OCI-LY3 (cell line): ENCODE results near the gene ZC3H7A.

Source experiments
- H2AFZ ChIP-seq: fragments of 200-600, 300-600 bp; shearing (Covaris generic); 2 replicates; pipeline ENCODE4 v1.6.0; 2014; ENCODE audit warnings: antibody characterized with exemption, low read depth, low read length
- H3K27ac ChIP-seq: fragments of 200-600, 300-600 bp; sonication (generic); 2 replicates; pipeline ENCODE4 v1.5.1; 2014; ENCODE audit warnings: mild to moderate bottlenecking, low read length, moderate library complexity, mixed read lengths
- H3K27me3 ChIP-seq: fragments of 200-600, 300-600 bp; sonication (generic); 2 replicates; pipeline ENCODE4 v1.6.1; 2014; ENCODE audit warnings: low read depth, low read length, mixed read lengths
- H3K36me3 ChIP-seq: fragments of 200-600, 300-600 bp; sonication (generic); replicated peaks from 2 replicates; pipeline ENCODE3; 2014; ENCODE audit warnings: low read depth, low read length, mixed read lengths
- H3K4me1 ChIP-seq: fragments of 300-600, 200-600 bp; sonication (generic); 2 replicates; pipeline ENCODE4 v1.6.1; 2014; ENCODE audit warnings: low read length, mixed read lengths
- H3K4me2 ChIP-seq: fragments of 200-600, 300-600 bp; sonication (generic); 2 replicates; pipeline ENCODE4 v1.6.1; 2014; ENCODE audit warnings: low read length, mixed read lengths
- H3K4me3 ChIP-seq: fragments of 300-600, 200-600 bp; sonication (generic); 2 replicates; pipeline ENCODE4 v1.5.1; 2014; ENCODE audit warnings: antibody characterized with exemption, mild to moderate bottlenecking, low read length, moderate library complexity
- H3K79me2 ChIP-seq: fragments of 300-600, 200-600 bp; shearing (Covaris generic); 2 replicates; pipeline ENCODE4 v1.6.1; 2014; ENCODE audit warnings: mild to moderate bottlenecking, low read length, mixed read lengths
- H3K9ac ChIP-seq: fragments of 300-600, 200-600 bp; shearing (Covaris generic); 2 replicates; pipeline ENCODE4 v1.6.0; 2014; ENCODE audit warnings: mild to moderate bottlenecking, low read length, moderate library complexity
- H3K9me3 ChIP-seq: fragments of 200-600, 300-600 bp; shearing (Covaris generic); 2 replicates; pipeline ENCODE4 v1.6.1; 2014; ENCODE audit warnings: low read length, mixed read lengths; ENCODE audit not compliant: insufficient read depth
- H4K20me1 ChIP-seq: fragments of 200-600, 300-600 bp; sonication (generic); 2 replicates; pipeline ENCODE4 v1.6.1; 2016; ENCODE audit warnings: low read length, mixed read lengths; ENCODE audit not compliant: insufficient read depth
- CTCF ChIP-seq: fragments of 200-600, 300-600 bp; sonication (generic); IDR thresholded peaks from 2 replicates; pipeline ENCODE4 v1.5.1; 2014; ENCODE audit warnings: antibody characterized with exemption, low read length, low read depth
- EZH2phosphoT487 ChIP-seq: fragments of 200-600 bp; shearing (Covaris generic); IDR thresholded peaks from 2 replicates; pipeline ENCODE4 v1.6.1; 2018; ENCODE audit warnings: antibody characterized with exemption, mixed run types, low read depth

The ZC3H7A gene

GRCh38 chr16:11797166-11797956, at the start of gene ZC3H7A:
Gene ZC3H7A (minus strand): TSS chr16:11797258. CDS start chr16:11782354, 14,904 bp downstream.
- H3K27me3 ChIP-seq = no peaks in the 10 kb centered on the region
- peak within 1 kb of the TSS; percentile 99 for H3K9ac ChIP-seq
- H3K79me2 ChIP-seq = peaks cover 86% of the 10 kb centered on the region
- peaks cover 56% of the 10 kb centered on the region for H3K4me1 ChIP-seq
- H3K4me2 ChIP-seq = peak within 1 kb of the TSS; percentile 94
- H3K36me3 ChIP-seq = peaks cover 41% of the 10 kb centered on the region
- no peak within 1 kb of the TSS for H2AFZ ChIP-seq
- peak within 1 kb of the TSS; percentile 92 for H3K4me3 ChIP-seq
- no peaks in the 10 kb centered on the region for H3K9me3 ChIP-seq
- TF ChIP-seq CTCF = peak; percentile 53
- TF ChIP-seq EZH2phosphoT487 = no peak
- H4K20me1 ChIP-seq = peaks cover 42% of the 10 kb centered on the region
- H3K27ac ChIP-seq = peak within 1 kb of the TSS; percentile 89

GRCh38 chr16:11844499-11844898, 47.4 kb upstream of the ZC3H7A start:
- Histone ChIP-seq H2AFZ (no peak overlapping the region), H3K27me3 (no peaks in the 10 kb centered on the region), H4K20me1 (peaks cover 34% of the 10 kb centered on the region; the same call in 1 of the 2 replicates), H3K4me2 (no peak overlapping the region), H3K27ac (no peak overlapping the region), H3K9me3 (no peaks in the 10 kb centered on the region), H3K79me2 (peaks cover 56% of the 10 kb centered on the region), H3K9ac (no peak overlapping the region), H3K36me3 (peaks cover 74% of the 10 kb centered on the region), H3K4me1 (no peaks in the 10 kb centered on the region), H3K4me3 (no peak overlapping the region)
- TF ChIP-seq CTCF = no peak
- no peak for TF ChIP-seq EZH2phosphoT487

- H3K4me3 ChIP-seq = no peak overlapping the region
- H3K9ac ChIP-seq = no peak overlapping the region
- H3K36me3 ChIP-seq = peaks cover 71% of the 10 kb centered on the region
- no peaks in the 10 kb centered on the region for H3K4me1 ChIP-seq
- H2AFZ ChIP-seq = no peak overlapping the region
- H3K27me3 ChIP-seq = no peaks in the 10 kb centered on the region
- no peaks in the 10 kb centered on the region for H3K9me3 ChIP-seq
- TF ChIP-seq CTCF (no peak), EZH2phosphoT487 (no peak)
- H3K79me2 ChIP-seq = peaks cover 50% of the 10 kb centered on the region
- H3K27ac ChIP-seq = no peak overlapping the region
- peaks cover 32% of the 10 kb centered on the region; the same call in 1 of the 2 replicates for H4K20me1 ChIP-seq
- H3K4me2 ChIP-seq = no peak overlapping the region
These were observed 46.8 kb upstream of the ZC3H7A start for GRCh38 chr16:11843861-11844260.

- Histone ChIP-seq H3K9ac (no peak overlapping the region), H3K4me3 (no peak overlapping the region), H4K20me1 (peaks cover 25% of the 10 kb centered on the region; the same call in 1 of the 2 replicates), H2AFZ (no peak overlapping the region), H3K4me2 (no peak overlapping the region), H3K27me3 (no peaks in the 10 kb centered on the region), H3K36me3 (peaks cover 71% of the 10 kb centered on the region), H3K9me3 (no peaks in the 10 kb centered on the region), H3K4me1 (no peaks in the 10 kb centered on the region), H3K79me2 (peaks cover 43% of the 10 kb centered on the region), H3K27ac (no peak overlapping the region)
- TF ChIP-seq EZH2phosphoT487 = no peak
- TF ChIP-seq CTCF = no peak
These were observed 46.1 kb upstream of the ZC3H7A start for GRCh38 chr16:11843206-11843605.
